GM21360 (cell line): ENCODE results near the gene NOTCH4.

Experiments used
- ATAC-seq: cut with Tn5 transposase; IDR thresholded peaks from one replicate; pipeline ENCODE4 v1.9.1; 2021; ENCODE audit warnings: mild to moderate bottlenecking, moderate library complexity; ENCODE audit not compliant: unreplicated experiment

Gene NOTCH4

GRCh38 chr6:32147401-32148132, 76.3 kb downstream of the NOTCH4 start:
- no peak for ATAC-seq

GRCh38 chr6:32146687-32147086, 77.2 kb downstream of the NOTCH4 start:
- ATAC-seq = no peak

GRCh38 chr6:32146287-32146686, 77.6 kb downstream of the NOTCH4 start:
- ATAC-seq = no peak
